ENCODE measurements around the gene CNTNAP4.

- TF ChIP-seq FOXJ3 (CRISPR knock-in tag; IDR thresholded peaks at IDR 0.05; ENCODE audit: borderline replicate concordance) (no peak), ZBTB33 (CRISPR knock-in tag; IDR thresholded peaks at IDR 0.05) (no peak), PATZ1 (CRISPR knock-in tag; IDR thresholded peaks at IDR 0.05) (no peak), EP300 (IDR thresholded peaks at IDR 0.05; ENCODE audit: low read depth in 2 of 2, low read length in 2 of 2) (no peak), EP300 (CRISPR knock-in tag; IDR thresholded peaks at IDR 0.05; ENCODE audit: borderline replicate concordance) (no peak), HHEX (CRISPR knock-in tag; IDR thresholded peaks at IDR 0.05) (no peak), ASH2L (IDR thresholded peaks at IDR 0.05; ENCODE audit: insufficient read length, low read depth, low read length) (no peak), STAG1 (CRISPR knock-in tag; IDR thresholded peaks at IDR 0.05) (no peak), HDAC1 (CRISPR knock-in tag; IDR thresholded peaks at IDR 0.05) (no peak)
- TF ChIP-seq, protein P1, sequence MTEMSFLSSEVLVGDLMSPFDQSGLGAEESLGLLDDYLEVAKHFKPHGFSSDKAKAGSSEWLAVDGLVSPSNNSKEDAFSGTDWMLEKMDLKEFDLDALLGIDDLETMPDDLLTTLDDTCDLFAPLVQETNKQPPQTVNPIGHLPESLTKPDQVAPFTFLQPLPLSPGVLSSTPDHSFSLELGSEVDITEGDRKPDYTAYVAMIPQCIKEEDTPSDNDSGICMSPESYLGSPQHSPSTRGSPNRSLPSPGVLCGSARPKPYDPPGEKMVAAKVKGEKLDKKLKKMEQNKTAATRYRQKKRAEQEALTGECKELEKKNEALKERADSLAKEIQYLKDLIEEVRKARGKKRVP (CRISPR knock-in tag; IDR thresholded peaks at IDR 0.05) = no peak
- TF ChIP-seq, protein P2, sequence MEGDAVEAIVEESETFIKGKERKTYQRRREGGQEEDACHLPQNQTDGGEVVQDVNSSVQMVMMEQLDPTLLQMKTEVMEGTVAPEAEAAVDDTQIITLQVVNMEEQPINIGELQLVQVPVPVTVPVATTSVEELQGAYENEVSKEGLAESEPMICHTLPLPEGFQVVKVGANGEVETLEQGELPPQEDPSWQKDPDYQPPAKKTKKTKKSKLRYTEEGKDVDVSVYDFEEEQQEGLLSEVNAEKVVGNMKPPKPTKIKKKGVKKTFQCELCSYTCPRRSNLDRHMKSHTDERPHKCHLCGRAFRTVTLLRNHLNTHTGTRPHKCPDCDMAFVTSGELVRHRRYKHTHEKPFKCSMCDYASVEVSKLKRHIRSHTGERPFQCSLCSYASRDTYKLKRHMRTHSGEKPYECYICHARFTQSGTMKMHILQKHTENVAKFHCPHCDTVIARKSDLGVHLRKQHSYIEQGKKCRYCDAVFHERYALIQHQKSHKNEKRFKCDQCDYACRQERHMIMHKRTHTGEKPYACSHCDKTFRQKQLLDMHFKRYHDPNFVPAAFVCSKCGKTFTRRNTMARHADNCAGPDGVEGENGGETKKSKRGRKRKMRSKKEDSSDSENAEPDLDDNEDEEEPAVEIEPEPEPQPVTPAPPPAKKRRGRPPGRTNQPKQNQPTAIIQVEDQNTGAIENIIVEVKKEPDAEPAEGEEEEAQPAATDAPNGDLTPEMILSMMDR (CRISPR knock-in tag; IDR thresholded peaks at IDR 0.05) = no peak
- TF ChIP-seq, protein P3, sequence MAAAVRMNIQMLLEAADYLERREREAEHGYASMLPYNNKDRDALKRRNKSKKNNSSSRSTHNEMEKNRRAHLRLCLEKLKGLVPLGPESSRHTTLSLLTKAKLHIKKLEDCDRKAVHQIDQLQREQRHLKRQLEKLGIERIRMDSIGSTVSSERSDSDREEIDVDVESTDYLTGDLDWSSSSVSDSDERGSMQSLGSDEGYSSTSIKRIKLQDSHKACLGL (CRISPR knock-in tag; IDR thresholded peaks at IDR 0.05) = no peak
- TF ChIP-seq, protein P4, sequence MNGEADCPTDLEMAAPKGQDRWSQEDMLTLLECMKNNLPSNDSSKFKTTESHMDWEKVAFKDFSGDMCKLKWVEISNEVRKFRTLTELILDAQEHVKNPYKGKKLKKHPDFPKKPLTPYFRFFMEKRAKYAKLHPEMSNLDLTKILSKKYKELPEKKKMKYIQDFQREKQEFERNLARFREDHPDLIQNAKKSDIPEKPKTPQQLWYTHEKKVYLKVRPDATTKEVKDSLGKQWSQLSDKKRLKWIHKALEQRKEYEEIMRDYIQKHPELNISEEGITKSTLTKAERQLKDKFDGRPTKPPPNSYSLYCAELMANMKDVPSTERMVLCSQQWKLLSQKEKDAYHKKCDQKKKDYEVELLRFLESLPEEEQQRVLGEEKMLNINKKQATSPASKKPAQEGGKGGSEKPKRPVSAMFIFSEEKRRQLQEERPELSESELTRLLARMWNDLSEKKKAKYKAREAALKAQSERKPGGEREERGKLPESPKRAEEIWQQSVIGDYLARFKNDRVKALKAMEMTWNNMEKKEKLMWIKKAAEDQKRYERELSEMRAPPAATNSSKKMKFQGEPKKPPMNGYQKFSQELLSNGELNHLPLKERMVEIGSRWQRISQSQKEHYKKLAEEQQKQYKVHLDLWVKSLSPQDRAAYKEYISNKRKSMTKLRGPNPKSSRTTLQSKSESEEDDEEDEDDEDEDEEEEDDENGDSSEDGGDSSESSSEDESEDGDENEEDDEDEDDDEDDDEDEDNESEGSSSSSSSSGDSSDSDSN (CRISPR knock-in tag; IDR thresholded peaks at IDR 0.05) = no peak
These were observed 30.6 kb upstream of the CNTNAP4 start for GRCh38 chr16:76246587-76246986.

Data from HepG2 (cell line).